GM18526 (cell line): ENCODE results near the gene RPRD2.

ENCODE experiments used
- POLR2A ChIP-seq: IDR thresholded peaks from 3 replicates; pipeline ENCODE4 v1.6.1; 2011; ENCODE audit not compliant: insufficient read length; ENCODE audit errors: extremely low read depth

Gene RPRD2

GRCh38 chr1:150383631-150384324, 19.8 kb downstream of the RPRD2 start:
- TF ChIP-seq POLR2A, result no peak

- TF ChIP-seq POLR2A, result no peak
Observed at GRCh38 chr1:150385537-150386445, 21.8 kb downstream of the RPRD2 start.

GRCh38 chr1:150386592-150386991, 22.6 kb downstream of the RPRD2 start:
- no peak for TF ChIP-seq POLR2A

GRCh38 chr1:150387200-150387599, 23.3 kb downstream of the RPRD2 start:
- no peak for TF ChIP-seq POLR2A

GRCh38 chr1:150388241-150388640, 24.3 kb downstream of the RPRD2 start:
- TF ChIP-seq POLR2A, result no peak

GRCh38 chr1:150389650-150390049, 25.7 kb downstream of the RPRD2 start:
- no peak for TF ChIP-seq POLR2A

- no peak for TF ChIP-seq POLR2A
Observed at GRCh38 chr1:150392627-150393026, 28.7 kb downstream of the RPRD2 start.

GRCh38 chr1:150397392-150398032, 33.6 kb downstream of the RPRD2 start:
- no peak for TF ChIP-seq POLR2A

GRCh38 chr1:150404465-150404864, 40.5 kb downstream of the RPRD2 start:
- TF ChIP-seq POLR2A, result no peak

GRCh38 chr1:150405660-150406059, 41.7 kb downstream of the RPRD2 start:
- TF ChIP-seq POLR2A, result no peak

GRCh38 chr1:150406483-150406882, 42.5 kb downstream of the RPRD2 start:
- TF ChIP-seq POLR2A, result no peak

- TF ChIP-seq POLR2A, result no peak
Observed at GRCh38 chr1:150407330-150407729, 43.4 kb downstream of the RPRD2 start.

- TF ChIP-seq POLR2A, result no peak
Observed at GRCh38 chr1:150408800-150409199, 44.9 kb downstream of the RPRD2 start.

- TF ChIP-seq POLR2A, result no peak
Observed at GRCh38 chr1:150409504-150410362, 45.8 kb downstream of the RPRD2 start.

GRCh38 chr1:150410582-150411101, 46.7 kb downstream of the RPRD2 start:
- no peak for TF ChIP-seq POLR2A
